DMS 273 (cell line): ENCODE results near the gene GAGE12E.
"Not testable (repeated sequence)": the region's sequence is repeated elsewhere in the genome, so short reads cannot be mapped to it uniquely, and the experiment has no call there.

ENCODE experiments used
- DNase-seq: peaks from one replicate; lab custom pipeline; 2025; ENCODE audit not compliant: unreplicated experiment; lab: John Stamatoyannopoulos, UW

Gene GAGE12E

GRCh38 chrX:49550989-49551388 lies at the start of gene GAGE12E:
Gene GAGE12E (plus strand): TSS chrX:49551289. CDS start chrX:49552444, 1,155 bp downstream.
- not testable (repeated sequence) for DNase-seq

- DNase-seq = not testable (repeated sequence)
Observed at GRCh38 chrX:49531877-49532276, 19.2 kb upstream of the GAGE12E start, which contains the start of gene GAGE12C. Gene GAGE12C (plus strand): TSS chrX:49532177. CDS start chrX:49533332, 1,155 bp downstream.

GRCh38 chrX:49541433-49541832 lies 9.7 kb upstream of the GAGE12E start, which contains the start of gene GAGE12D:
Gene GAGE12D (plus strand): TSS chrX:49541733. CDS start chrX:49542888, 1,155 bp downstream.
- DNase-seq = not testable (repeated sequence)

GRCh38 chrX:49560542-49560941 lies 9.5 kb downstream of the GAGE12E start, which contains the start of gene GAGE12F:
Gene GAGE12F (plus strand): TSS chrX:49560842. CDS start chrX:49561997, 1,155 bp downstream.
- not testable (repeated sequence) for DNase-seq

- not testable (repeated sequence) for DNase-seq
Observed at GRCh38 chrX:49568728-49569127, 17.6 kb downstream of the GAGE12E start.

- DNase-seq = not testable (repeated sequence)
Observed at GRCh38 chrX:49569152-49569551, 18.1 kb downstream of the GAGE12E start.

- not testable (repeated sequence) for DNase-seq
Observed at GRCh38 chrX:49570100-49570499, 19.0 kb downstream of the GAGE12E start, which contains the start of gene GAGE12G. Gene GAGE12G (plus strand): TSS chrX:49570400. CDS start chrX:49571555, 1,155 bp downstream.

GRCh38 chrX:49579649-49580048 lies 28.6 kb downstream of the GAGE12E start, which contains the start of gene GAGE12H:
Gene GAGE12H (plus strand): TSS chrX:49579949. CDS start chrX:49581104, 1,155 bp downstream.
- DNase-seq = not testable (repeated sequence)

GRCh38 chrX:49589196-49589595 lies 38.1 kb downstream of the GAGE12E start, which contains the start of gene GAGE2A:
Gene GAGE2A (plus strand): TSS chrX:49589496. CDS start chrX:49590651, 1,155 bp downstream.
- not testable (repeated sequence) for DNase-seq

- DNase-seq = not testable (repeated sequence)
Observed at GRCh38 chrX:49589769-49590478, 38.8 kb downstream of the GAGE12E start.

- not testable (repeated sequence) for DNase-seq
Observed at GRCh38 chrX:49590488-49590887, 39.4 kb downstream of the GAGE12E start.

- DNase-seq = not testable (repeated sequence)
Observed at GRCh38 chrX:49598720-49599119, 47.6 kb downstream of the GAGE12E start, which contains the start of gene GAGE1. Gene GAGE1 (plus strand): TSS chrX:49599020. CDS start chrX:49600175, 1,155 bp downstream.
